PC-9 (cell line): ENCODE results near the gene LVRN.

ENCODE experiments used
- EZH2 ChIP-seq: fragments of 200-600 bp; sonication (generic); IDR thresholded peaks from 2 replicates; pipeline ENCODE4 v1.8.0; 2017; ENCODE audit warnings: antibody characterized with exemption, low read depth
- TF ChIP-seq, protein P1 (sequence below): fragments of 200-600 bp; sonication (generic); conservative IDR thresholded peaks from 2 replicates; pipeline ENCODE4 v1.6.1; 2017; ENCODE audit warnings: mixed run types, antibody characterized with exemption, mild to moderate bottlenecking, moderate library complexity

DNA sequence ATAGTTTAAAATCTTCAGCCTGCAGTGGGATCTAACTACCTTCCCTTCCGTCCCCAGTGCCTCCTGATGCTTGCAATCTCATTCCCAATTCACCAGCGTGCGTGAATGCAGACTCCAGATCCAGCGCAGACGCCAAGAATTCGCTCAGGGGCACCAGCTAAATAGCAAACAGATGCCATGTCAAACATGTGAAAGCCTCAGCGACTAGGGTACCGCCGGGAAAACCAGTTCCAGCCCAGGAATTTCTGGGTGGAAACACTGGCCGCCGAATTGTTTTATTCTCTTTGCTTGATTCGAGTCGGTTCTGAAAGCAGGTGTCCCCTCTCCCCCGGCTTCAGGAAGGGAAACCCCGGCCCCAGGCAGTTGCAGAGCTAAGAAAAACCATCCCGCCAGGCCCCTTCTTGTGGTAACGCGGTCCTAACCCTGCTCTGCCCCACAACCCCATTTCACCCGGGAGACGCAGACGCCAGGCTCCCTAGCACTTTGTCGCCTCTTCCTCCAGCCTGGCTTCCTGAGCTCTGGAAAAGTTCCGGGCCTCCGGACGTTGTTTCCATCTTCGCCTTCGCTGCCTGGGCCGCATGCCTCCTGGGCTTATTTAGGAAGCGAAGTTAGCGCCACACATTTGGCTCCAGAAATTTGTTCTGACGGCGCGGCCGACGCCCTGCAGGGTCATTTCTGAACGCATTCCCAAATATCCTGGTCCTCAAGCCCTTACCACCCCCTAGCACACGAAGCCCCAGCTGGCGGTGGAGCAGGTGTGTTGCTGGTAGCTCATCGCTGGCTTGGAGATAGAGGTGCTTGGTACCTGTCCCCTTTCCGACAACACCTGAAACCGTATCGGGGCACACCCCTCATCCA lies 665 bp upstream of the LVRN start:
- TF ChIP-seq, protein P1, sequence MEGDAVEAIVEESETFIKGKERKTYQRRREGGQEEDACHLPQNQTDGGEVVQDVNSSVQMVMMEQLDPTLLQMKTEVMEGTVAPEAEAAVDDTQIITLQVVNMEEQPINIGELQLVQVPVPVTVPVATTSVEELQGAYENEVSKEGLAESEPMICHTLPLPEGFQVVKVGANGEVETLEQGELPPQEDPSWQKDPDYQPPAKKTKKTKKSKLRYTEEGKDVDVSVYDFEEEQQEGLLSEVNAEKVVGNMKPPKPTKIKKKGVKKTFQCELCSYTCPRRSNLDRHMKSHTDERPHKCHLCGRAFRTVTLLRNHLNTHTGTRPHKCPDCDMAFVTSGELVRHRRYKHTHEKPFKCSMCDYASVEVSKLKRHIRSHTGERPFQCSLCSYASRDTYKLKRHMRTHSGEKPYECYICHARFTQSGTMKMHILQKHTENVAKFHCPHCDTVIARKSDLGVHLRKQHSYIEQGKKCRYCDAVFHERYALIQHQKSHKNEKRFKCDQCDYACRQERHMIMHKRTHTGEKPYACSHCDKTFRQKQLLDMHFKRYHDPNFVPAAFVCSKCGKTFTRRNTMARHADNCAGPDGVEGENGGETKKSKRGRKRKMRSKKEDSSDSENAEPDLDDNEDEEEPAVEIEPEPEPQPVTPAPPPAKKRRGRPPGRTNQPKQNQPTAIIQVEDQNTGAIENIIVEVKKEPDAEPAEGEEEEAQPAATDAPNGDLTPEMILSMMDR = no peak
- no peak for TF ChIP-seq EZH2
